NCI-H2107 (cell line): ENCODE data around the gene IL17A.

ENCODE experiments used
- DNase-seq: peaks from one replicate; lab custom pipeline; 2025; lab: John Stamatoyannopoulos, UW

The IL17A gene

GRCh38 chr6:52186075-52186474, at the start of gene IL17A:
IL17A (plus strand) TSS chr6:52186375; CDS start chr6:52186432, 57 bp downstream.
- DNase-seq: no peak

GRCh38 chr6:52136934-52137467, 49.2 kb upstream of the IL17A start:
- DNase-seq: no peak

- no peak for DNase-seq
Observed at GRCh38 chr6:52138284-52138683, 47.9 kb upstream of the IL17A start.

GRCh38 chr6:52139985-52140680, 46.0 kb upstream of the IL17A start:
- no peak for DNase-seq

GRCh38 chr6:52141596-52141995, 44.6 kb upstream of the IL17A start:
- DNase-seq: no peak

GRCh38 chr6:52142556-52142955, 43.6 kb upstream of the IL17A start:
- no peak for DNase-seq

GRCh38 chr6:52143551-52143950, 42.6 kb upstream of the IL17A start:
- no peak for DNase-seq

GRCh38 chr6:52144196-52145076, 41.7 kb upstream of the IL17A start:
- DNase-seq: no peak

GRCh38 chr6:52146851-52147445, 39.2 kb upstream of the IL17A start:
- DNase-seq: no peak

- no peak for DNase-seq
Observed at GRCh38 chr6:52149076-52149475, 37.1 kb upstream of the IL17A start.

GRCh38 chr6:52149949-52150348, 36.2 kb upstream of the IL17A start:
- DNase-seq: no peak

GRCh38 chr6:52152070-52152423, 34.1 kb upstream of the IL17A start:
- no peak for DNase-seq

GRCh38 chr6:52152711-52153160, 33.4 kb upstream of the IL17A start:
- DNase-seq: no peak

GRCh38 chr6:52154381-52154780, 31.8 kb upstream of the IL17A start:
- DNase-seq: no peak

GRCh38 chr6:52155791-52156576, 30.2 kb upstream of the IL17A start:
- no peak for DNase-seq

- no peak for DNase-seq
Observed at GRCh38 chr6:52157301-52157941, 28.8 kb upstream of the IL17A start.

GRCh38 chr6:52160472-52161104, 25.6 kb upstream of the IL17A start:
- no peak for DNase-seq

GRCh38 chr6:52161689-52162438, 24.3 kb upstream of the IL17A start:
- no peak for DNase-seq

GRCh38 chr6:52162940-52163908, 23.0 kb upstream of the IL17A start:
- no peak for DNase-seq
